ENCODE measurements around the gene RGS3.
"Not testable (repeated sequence)": the region's sequence is repeated elsewhere in the genome, so short reads cannot be mapped to it uniquely, and the experiment has no call there.

RGS3 gene

DNA sequence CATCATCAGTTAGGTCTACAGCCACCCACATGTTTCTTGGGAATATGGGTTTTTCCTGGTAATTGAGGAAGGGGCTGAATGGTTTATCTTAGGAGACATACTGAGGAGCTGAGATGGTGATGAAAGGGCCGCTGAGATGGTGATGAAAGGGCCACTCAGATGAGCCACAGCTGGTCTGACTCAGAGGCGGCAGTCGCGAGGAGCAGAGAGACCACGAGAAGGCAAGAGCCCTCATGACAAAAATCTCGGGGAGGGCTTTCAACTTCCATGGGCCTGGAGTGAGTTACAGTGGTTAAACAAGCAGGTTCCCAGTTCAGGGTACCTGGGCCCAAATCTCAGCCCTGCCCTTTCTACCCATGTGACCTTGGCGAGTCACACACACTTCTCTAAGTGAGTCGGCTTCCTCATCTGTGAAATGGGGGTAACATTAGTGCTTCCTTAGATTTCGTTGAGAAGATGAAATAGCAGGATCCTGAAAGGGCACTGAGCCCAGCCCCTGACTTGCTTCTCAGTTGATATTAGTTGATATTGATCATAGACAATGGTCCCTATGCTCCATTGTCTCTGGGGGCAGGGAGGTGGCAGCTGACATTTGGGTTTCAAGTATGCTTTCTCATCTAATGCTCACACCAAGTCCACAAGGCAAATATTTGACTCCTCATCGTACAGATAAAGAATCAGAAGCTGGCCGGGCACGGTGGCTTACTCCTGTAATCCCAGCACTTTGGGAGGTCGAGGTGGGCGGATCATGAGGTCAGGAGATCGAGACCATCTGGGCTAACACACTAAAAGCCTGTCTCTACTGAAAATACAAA, 169.5 kb downstream of the RGS3 start:
- no peak for DNase-seq
- no peak overlapping the region for H3K27ac ChIP-seq (ENCODE audit: insufficient read depth, low read length, poor library complexity, severe bottlenecking)

DNA sequence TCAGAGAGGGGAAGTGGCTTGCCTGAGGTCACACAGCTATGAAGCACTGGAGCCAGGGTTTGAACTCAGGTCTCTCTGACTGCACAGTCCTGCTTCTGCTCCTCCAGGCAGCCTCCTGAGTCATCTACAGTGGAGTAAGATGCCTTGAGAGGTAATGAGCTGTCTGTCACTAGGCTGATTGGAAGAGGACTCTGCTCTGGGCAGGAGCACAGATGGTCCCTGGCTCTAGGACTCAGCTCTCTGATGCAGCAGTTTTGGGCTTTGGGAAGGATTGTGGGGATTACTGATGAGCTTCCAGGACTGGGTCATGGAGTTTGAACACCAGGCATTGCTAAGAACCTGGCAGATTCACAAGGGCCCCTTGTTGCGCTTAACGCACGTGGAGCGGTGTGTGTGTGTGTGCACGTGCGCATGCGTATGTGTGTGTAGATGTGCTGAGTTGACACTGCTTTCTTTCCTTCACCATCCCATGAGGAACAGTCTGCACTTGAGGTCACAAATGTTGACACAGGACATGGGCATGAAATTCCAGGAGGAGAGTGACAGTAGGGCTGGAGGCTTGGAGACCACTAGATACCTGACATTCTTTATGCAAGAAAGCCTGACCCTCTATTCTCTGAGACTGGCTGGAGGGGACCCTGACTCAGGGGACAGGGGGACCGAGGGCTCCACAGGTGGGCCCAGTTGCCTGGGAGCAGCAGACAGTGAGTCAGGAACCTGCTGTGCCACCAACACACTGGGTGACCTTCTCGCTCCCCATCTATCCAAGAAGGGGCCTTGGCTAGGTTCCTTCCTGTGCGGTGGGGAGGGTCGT, 170.5 kb downstream of the RGS3 start:
- Histone ChIP-seq H3K9me3 (ENCODE audit: control insufficient read depth, low read length) (no peaks in the 10 kb centered on the region), H3K4me3 (ENCODE audit: insufficient read depth, low read depth, low read length, poor library complexity, severe bottlenecking) (no peak overlapping the region), H3K36me3 (ENCODE audit: control insufficient read depth, insufficient read depth, low read length) (no peaks in the 10 kb centered on the region), H3K4me1 (ENCODE audit: control insufficient read depth, insufficient read depth, low read length, poor library complexity, severe bottlenecking) (no peaks in the 10 kb centered on the region), H3K27me3 (replicated peaks; ENCODE audit: control insufficient read depth, insufficient read depth, low read length, poor library complexity, severe bottlenecking) (no peaks in the 10 kb centered on the region), H3K27ac (ENCODE audit: insufficient read depth, low read length, poor library complexity, severe bottlenecking) (no peak overlapping the region)
- no peak for DNase-seq

More for the DNA sequence above, 169.5 kb downstream of the RGS3 start:
- no peak overlapping the region for H3K4me3 ChIP-seq (ENCODE audit: insufficient read depth, low read depth, low read length, poor library complexity, severe bottlenecking)
- H3K36me3 ChIP-seq (ENCODE audit: control insufficient read depth, insufficient read depth, low read length) = no peaks in the 10 kb centered on the region
- H3K9me3 ChIP-seq (ENCODE audit: control insufficient read depth, low read length) = no peaks in the 10 kb centered on the region
- H3K27me3 ChIP-seq (replicated peaks; ENCODE audit: control insufficient read depth, insufficient read depth, low read length, poor library complexity, severe bottlenecking) = no peaks in the 10 kb centered on the region
- no peaks in the 10 kb centered on the region for H3K4me1 ChIP-seq (ENCODE audit: control insufficient read depth, insufficient read depth, low read length, poor library complexity, severe bottlenecking)

DNA sequence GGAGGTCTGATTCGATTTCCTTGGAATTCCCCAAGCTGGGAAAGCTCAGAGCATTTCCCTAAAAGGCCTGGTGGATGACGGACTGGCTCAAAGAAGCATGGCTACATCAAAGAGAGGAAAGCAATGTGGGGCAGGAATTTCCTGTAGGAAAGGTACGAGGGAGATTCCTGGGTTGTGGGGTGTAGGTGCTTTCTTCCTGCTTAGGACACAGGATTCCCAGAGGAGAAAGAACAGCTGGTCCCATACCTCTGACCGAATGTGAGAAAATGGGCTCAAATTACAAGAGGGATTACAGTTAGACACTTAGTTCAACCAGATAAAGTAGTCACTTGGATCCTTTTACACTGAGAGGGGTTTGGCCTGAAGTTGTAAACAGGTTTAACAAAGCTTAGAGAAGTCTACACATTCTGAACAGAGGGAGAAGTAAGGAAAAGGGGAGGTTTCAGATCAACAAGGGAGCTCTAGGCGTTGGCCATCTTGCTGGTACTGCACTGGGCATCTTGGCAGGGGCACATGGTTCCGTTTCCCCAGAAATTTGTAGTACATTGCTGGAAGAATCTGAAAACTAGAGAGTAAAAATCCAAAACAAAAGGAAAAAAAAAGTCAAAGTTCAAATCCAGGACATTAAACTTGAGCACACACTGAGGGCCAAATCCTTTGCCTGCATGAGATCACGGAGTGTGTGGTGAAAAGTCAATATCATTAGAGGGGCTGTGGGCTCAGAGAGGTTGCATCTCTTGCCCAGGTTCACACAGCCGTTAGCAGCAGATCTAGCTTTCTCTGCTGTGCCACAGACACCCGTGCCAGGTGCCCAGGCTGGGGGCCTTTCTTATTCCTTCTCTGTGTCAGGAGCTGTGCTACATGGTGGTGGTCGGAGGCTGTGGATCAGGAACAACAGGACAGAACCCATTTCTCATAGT, 171.3 kb downstream of the RGS3 start:
- no peaks in the 10 kb centered on the region for H3K4me1 ChIP-seq (ENCODE audit: control insufficient read depth, insufficient read depth, low read length, poor library complexity, severe bottlenecking)

DNA sequence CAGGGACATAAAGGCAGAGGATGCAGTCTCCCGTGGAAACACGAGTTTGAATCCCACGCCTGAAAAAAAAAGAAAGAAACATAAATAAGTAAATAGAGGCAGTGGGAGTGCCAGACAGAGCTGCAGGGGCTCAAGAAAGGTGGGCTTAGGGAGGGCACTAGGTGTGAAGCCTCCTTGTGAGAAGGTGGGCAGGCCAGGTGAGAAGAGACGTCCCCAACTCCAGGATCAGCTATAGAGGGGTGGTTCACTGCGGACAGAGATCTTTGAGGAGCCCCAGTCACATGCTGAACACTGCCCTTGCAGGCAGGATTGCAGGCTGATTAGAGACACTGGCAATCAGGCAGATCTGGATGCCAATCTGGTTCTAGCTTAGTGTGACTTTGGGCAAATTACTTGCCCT, 172.1 kb downstream of the RGS3 start:
- H3K36me3 ChIP-seq (ENCODE audit: control insufficient read depth, insufficient read depth, low read length) = no peaks in the 10 kb centered on the region
- no peak for DNase-seq
- no peaks in the 10 kb centered on the region for H3K27me3 ChIP-seq (replicated peaks; ENCODE audit: control insufficient read depth, insufficient read depth, low read length, poor library complexity, severe bottlenecking)
- no peak overlapping the region for H3K27ac ChIP-seq (ENCODE audit: insufficient read depth, low read length, poor library complexity, severe bottlenecking)
- H3K4me3 ChIP-seq (ENCODE audit: insufficient read depth, low read depth, low read length, poor library complexity, severe bottlenecking) = no peak overlapping the region
- no peaks in the 10 kb centered on the region for H3K4me1 ChIP-seq (ENCODE audit: control insufficient read depth, insufficient read depth, low read length, poor library complexity, severe bottlenecking)
- H3K9me3 ChIP-seq (ENCODE audit: control insufficient read depth, low read length) = no peaks in the 10 kb centered on the region

More for the DNA sequence above, 171.3 kb downstream of the RGS3 start:
- no peak for DNase-seq
- Histone ChIP-seq H3K27me3 (replicated peaks; ENCODE audit: control insufficient read depth, insufficient read depth, low read length, poor library complexity, severe bottlenecking) (no peaks in the 10 kb centered on the region), H3K4me3 (ENCODE audit: insufficient read depth, low read depth, low read length, poor library complexity, severe bottlenecking) (no peak overlapping the region), H3K27ac (ENCODE audit: insufficient read depth, low read length, poor library complexity, severe bottlenecking) (no peak overlapping the region), H3K36me3 (ENCODE audit: control insufficient read depth, insufficient read depth, low read length) (no peaks in the 10 kb centered on the region), H3K9me3 (ENCODE audit: control insufficient read depth, low read length) (no peaks in the 10 kb centered on the region)

DNA sequence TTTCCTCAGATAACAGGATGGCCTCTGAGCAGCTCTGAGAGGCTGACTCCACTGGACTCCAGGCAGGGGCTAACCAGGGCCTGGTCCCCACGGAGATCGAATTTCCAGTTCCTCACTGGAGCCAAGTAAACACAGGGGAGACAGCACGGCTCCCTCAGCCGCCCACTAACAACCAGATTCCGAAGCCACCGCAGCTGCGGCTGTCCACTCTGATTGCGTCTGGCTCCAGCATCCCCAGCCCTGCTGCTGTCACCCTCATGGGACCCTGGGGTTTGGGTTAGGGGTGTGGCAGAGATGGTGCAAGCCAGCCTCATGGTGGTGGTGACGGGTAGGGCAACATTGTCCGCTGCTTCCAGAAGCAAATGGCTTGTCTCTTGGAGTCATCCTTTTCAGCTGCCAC, 172.6 kb downstream of the RGS3 start:
- no peak for DNase-seq

DNA sequence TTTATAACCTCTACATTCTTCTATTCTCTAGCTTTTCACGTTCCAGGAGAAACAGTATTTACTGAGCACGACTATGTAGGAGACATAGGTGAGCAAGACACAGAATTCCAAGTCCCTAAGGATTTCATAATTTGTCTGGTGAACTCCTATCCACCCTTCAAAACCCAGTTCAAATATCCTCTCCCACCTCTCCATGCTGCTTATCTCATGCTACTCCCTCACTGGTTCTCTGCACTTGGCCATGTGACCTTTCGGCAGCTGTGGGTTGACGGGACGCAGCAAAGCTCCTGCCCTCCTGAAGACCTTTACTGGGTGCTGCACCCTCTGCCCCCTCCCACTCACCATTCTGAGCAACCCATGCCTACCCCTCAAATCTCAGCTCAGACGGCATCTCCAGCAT, 173.2 kb downstream of the RGS3 start:
- Histone ChIP-seq H3K27ac (ENCODE audit: insufficient read depth, low read length, poor library complexity, severe bottlenecking) (no peak overlapping the region), H3K4me3 (ENCODE audit: insufficient read depth, low read depth, low read length, poor library complexity, severe bottlenecking) (no peak overlapping the region), H3K36me3 (ENCODE audit: control insufficient read depth, insufficient read depth, low read length) (no peaks in the 10 kb centered on the region), H3K27me3 (replicated peaks; ENCODE audit: control insufficient read depth, insufficient read depth, low read length, poor library complexity, severe bottlenecking) (no peaks in the 10 kb centered on the region), H3K9me3 (ENCODE audit: control insufficient read depth, low read length) (no peaks in the 10 kb centered on the region), H3K4me1 (ENCODE audit: control insufficient read depth, insufficient read depth, low read length, poor library complexity, severe bottlenecking) (no peaks in the 10 kb centered on the region)
- DNase-seq = no peak

More for the DNA sequence above, 172.6 kb downstream of the RGS3 start:
- Histone ChIP-seq H3K36me3 (ENCODE audit: control insufficient read depth, insufficient read depth, low read length) (no peaks in the 10 kb centered on the region), H3K4me1 (ENCODE audit: control insufficient read depth, insufficient read depth, low read length, poor library complexity, severe bottlenecking) (no peaks in the 10 kb centered on the region), H3K27me3 (replicated peaks; ENCODE audit: control insufficient read depth, insufficient read depth, low read length, poor library complexity, severe bottlenecking) (no peaks in the 10 kb centered on the region), H3K27ac (ENCODE audit: insufficient read depth, low read length, poor library complexity, severe bottlenecking) (no peak overlapping the region), H3K9me3 (ENCODE audit: control insufficient read depth, low read length) (no peaks in the 10 kb centered on the region), H3K4me3 (ENCODE audit: insufficient read depth, low read depth, low read length, poor library complexity, severe bottlenecking) (no peak overlapping the region)

DNA sequence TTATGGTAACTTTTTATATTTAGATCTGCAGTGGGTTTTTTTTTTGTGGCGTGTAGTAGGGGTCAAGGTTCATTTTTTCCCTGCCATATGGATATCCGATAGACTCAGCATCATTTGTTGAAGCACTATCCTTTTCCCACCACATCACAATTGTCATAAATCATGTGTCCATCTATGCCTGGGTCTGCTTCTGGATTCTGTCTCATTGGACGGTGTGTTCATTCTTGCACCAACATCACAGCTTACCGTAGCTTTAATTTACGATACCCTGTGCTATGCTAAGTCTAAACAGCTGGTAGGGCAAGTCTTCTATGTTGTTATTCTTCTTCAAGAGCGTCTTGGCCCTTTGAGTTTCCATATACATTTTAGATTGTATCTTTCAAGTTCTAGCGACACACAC, 175.0 kb downstream of the RGS3 start:
- no peaks in the 10 kb centered on the region for H3K4me1 ChIP-seq (ENCODE audit: control insufficient read depth, insufficient read depth, low read length, poor library complexity, severe bottlenecking)
- H3K36me3 ChIP-seq (ENCODE audit: control insufficient read depth, insufficient read depth, low read length) = no peaks in the 10 kb centered on the region
- no peak overlapping the region for H3K27ac ChIP-seq (ENCODE audit: insufficient read depth, low read length, poor library complexity, severe bottlenecking)
- no peak overlapping the region for H3K4me3 ChIP-seq (ENCODE audit: insufficient read depth, low read depth, low read length, poor library complexity, severe bottlenecking)
- DNase-seq = no peak
- no peaks in the 10 kb centered on the region for H3K9me3 ChIP-seq (ENCODE audit: control insufficient read depth, low read length)
- no peaks in the 10 kb centered on the region for H3K27me3 ChIP-seq (replicated peaks; ENCODE audit: control insufficient read depth, insufficient read depth, low read length, poor library complexity, severe bottlenecking)

DNA sequence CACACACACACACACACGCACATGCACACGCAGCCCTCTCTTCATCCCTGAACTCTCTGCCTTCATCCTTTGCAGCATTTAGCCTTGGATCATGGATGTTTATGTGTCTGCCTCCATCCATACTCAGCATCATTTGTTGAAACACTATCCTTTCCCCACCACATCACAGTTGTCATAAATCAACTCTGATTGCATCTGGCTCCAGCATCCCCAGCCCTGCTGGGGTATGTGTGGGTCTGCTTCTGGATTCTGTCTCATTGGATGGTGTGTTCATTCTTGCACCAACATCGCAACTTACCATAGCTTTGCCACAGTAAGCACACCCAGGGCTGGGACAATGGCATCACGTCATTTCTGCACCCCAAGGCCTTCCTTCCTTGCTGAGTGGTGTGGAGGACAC, 175.4 kb downstream of the RGS3 start:
- DNase-seq = no peak
- no peak overlapping the region for H3K27ac ChIP-seq (ENCODE audit: insufficient read depth, low read length, poor library complexity, severe bottlenecking)
- no peaks in the 10 kb centered on the region for H3K27me3 ChIP-seq (replicated peaks; ENCODE audit: control insufficient read depth, insufficient read depth, low read length, poor library complexity, severe bottlenecking)
- no peaks in the 10 kb centered on the region for H3K9me3 ChIP-seq (ENCODE audit: control insufficient read depth, low read length)
- no peaks in the 10 kb centered on the region for H3K4me1 ChIP-seq (ENCODE audit: control insufficient read depth, insufficient read depth, low read length, poor library complexity, severe bottlenecking)
- no peaks in the 10 kb centered on the region for H3K36me3 ChIP-seq (ENCODE audit: control insufficient read depth, insufficient read depth, low read length)
- H3K4me3 ChIP-seq (ENCODE audit: insufficient read depth, low read depth, low read length, poor library complexity, severe bottlenecking) = no peak overlapping the region

DNA sequence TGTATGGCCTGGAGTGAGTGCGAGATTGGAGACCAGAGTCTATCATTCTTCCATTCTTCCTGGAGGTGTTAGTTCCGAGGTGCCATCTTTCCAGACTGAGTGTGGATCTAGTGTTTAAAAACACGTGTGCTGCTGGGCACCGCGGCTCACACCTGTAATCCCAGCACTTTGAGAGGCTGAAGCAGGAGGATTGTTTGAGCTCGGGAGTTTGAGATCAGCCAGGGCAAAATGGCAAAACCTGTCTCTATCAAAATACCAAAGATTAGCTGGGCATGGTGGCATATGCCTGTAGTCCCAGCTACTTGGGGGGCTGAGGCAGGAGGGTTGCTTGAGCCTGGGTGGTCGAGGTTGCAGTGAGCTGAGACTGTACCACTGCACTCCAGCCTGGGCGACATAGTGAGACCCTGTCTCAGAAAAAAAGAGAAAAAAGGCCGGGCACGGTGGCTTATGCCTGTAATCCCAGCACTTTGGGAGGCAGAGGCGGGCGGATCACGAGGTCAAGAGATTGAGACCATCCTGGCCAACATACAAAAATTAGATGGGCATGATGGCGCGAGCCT, 176.0 kb downstream of the RGS3 start:
- H3K9me3 ChIP-seq (ENCODE audit: control insufficient read depth, low read length); H3K36me3 ChIP-seq (ENCODE audit: control insufficient read depth, insufficient read depth, low read length); DNase-seq; H3K4me3 ChIP-seq (ENCODE audit: insufficient read depth, low read depth, low read length, poor library complexity, severe bottlenecking); H3K27me3 ChIP-seq (replicated peaks; ENCODE audit: control insufficient read depth, insufficient read depth, low read length, poor library complexity, severe bottlenecking); H3K4me1 ChIP-seq (ENCODE audit: control insufficient read depth, insufficient read depth, low read length, poor library complexity, severe bottlenecking); H3K27ac ChIP-seq (ENCODE audit: insufficient read depth, low read length, poor library complexity, severe bottlenecking): not testable (repeated sequence)

Measured in effector memory CD4-positive, alpha-beta T cell (primary cell).